GM12873 (cell line): Measurements from ENCODE around the gene SCAF8.

ENCODE experiments used
- TF ChIP-seq, protein P1 (sequence below): IDR thresholded peaks from 2 replicates; pipeline ENCODE4 v1.5.1; 2012; ENCODE audit warnings: low read depth, mild to moderate bottlenecking, moderate library complexity, low read length, control low read depth; ENCODE audit not compliant: insufficient read depth; ENCODE audit errors: missing control alignments

The SCAF8 gene

GRCh38 chr6:154848580-154848979, 115.4 kb downstream of the SCAF8 start:
- TF ChIP-seq, protein P1, sequence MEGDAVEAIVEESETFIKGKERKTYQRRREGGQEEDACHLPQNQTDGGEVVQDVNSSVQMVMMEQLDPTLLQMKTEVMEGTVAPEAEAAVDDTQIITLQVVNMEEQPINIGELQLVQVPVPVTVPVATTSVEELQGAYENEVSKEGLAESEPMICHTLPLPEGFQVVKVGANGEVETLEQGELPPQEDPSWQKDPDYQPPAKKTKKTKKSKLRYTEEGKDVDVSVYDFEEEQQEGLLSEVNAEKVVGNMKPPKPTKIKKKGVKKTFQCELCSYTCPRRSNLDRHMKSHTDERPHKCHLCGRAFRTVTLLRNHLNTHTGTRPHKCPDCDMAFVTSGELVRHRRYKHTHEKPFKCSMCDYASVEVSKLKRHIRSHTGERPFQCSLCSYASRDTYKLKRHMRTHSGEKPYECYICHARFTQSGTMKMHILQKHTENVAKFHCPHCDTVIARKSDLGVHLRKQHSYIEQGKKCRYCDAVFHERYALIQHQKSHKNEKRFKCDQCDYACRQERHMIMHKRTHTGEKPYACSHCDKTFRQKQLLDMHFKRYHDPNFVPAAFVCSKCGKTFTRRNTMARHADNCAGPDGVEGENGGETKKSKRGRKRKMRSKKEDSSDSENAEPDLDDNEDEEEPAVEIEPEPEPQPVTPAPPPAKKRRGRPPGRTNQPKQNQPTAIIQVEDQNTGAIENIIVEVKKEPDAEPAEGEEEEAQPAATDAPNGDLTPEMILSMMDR, result no peak

GRCh38 chr6:154849475-154849874, 116.3 kb downstream of the SCAF8 start:
- TF ChIP-seq, protein P1, result no peak

DNA sequence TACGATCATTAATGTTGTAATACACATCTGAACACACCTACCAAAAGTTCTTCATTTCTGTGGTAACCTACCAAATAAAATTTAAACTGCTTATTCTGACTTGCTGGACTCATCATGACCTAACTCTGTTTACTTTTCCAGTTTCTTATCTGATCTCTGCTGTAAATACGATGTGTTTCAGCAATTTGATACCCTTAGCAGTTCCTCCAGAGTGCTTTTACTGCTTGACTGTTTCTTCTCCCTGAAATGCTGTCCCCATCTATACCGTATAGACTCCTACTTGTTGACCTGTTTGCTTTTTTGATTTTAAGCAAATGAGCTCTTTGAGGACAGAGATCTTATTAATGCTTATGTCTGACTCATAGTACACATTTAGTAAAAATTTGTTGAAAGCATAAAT, 119.5 kb downstream of the SCAF8 start:
- TF ChIP-seq, protein P1, result no peak

DNA sequence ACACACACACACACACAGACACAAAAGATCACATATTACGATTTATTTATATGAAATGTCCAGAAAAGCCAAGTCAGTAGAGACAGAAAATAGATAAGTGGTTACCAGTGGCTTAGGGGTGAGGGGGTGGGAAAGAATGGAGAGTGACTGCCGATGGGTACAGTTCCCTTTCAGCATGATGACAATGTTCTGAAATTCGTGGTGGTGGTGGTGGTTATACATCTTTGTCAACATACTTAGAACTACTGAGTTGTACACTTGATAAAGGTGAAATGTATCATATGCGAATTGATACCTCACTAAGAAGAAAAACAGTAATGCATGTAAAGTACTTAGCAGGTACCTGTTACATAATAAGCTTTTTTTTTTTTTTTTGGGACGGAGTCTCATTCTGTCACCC, 124.3 kb downstream of the SCAF8 start:
- TF ChIP-seq, protein P1, result no peak

GRCh38 chr6:154861825-154862224, 128.6 kb downstream of the SCAF8 start:
- TF ChIP-seq, protein P1, result no peak

DNA sequence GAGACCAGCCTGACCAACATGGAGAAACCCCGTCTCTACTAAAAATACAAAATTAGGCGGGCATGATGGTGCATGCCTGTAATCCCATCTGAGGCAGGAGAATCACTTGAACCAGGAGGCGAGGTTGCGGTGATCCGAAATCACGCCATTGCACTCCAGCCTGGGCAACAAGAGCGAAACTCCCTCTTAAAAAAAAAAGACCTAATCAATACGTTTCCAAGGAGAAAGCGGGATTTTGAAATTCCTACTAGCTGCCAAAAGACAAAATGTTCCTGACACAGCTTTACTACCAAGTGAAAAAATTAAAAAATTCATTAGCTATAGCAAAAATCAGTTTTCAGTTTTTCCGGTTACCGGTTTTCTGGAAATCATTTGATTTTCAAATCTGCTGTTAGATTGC, 129.3 kb downstream of the SCAF8 start:
- TF ChIP-seq, protein P1, result no peak

- TF ChIP-seq, protein P1, result no peak
These were observed 130.8 kb downstream of the SCAF8 start for GRCh38 chr6:154864066-154864430.
